H1 (cell line): ENCODE results near the gene VIPR2. TPM values are rescaled to one million over a fixed set of nuclear protein-coding genes. Genes with fewer than 3 reads are reported as not detected.
"Not testable (repeated sequence)": the region's sequence is repeated elsewhere in the genome, so short reads cannot be mapped to it uniquely, and the experiment has no call there.

Experiments
- CTCF ChIA-PET: fragments of 300-600 bp; sonication (Branson Sonifier 250); formaldehyde crosslinking; loops from one replicate; lab custom pipeline; 2021; ENCODE audit not compliant: partially characterized antibody; lab: Charles Lee
- POLR2A ChIA-PET: fragments of 300-600 bp; sonication (Branson Sonifier 250); formaldehyde crosslinking; loops from one replicate; lab custom pipeline; 2021; ENCODE audit warnings: inconsistent platforms; ENCODE audit not compliant: partially characterized antibody; lab: Charles Lee
- DNase-seq, 2 experiments: peaks; one replicate each; pipeline versions ENCODE4 v3.0.0 to v3.0.0-alpha.2; 2010 to 2022; ENCODE audit warnings: low spot score in 2 of 2, low read depth in 1 of 2, mixed read lengths in 1 of 2
- FAIRE-seq: peaks from 2 replicates; lab custom pipeline; 2011; peaks lifted over from hg19 to GRCh38; lab: Jason Lieb, UNC
- H2AFZ ChIP-seq: 2 replicates; pipeline ENCODE4 v1.8.1; 2012; ENCODE audit warnings: low read length, inconsistent platforms
- H2AK5ac ChIP-seq: 2 replicates; pipeline ENCODE4 v1.6.1; 2013; ENCODE audit warnings: low read depth, low read length
- H2BK120ac ChIP-seq: replicated peaks from 2 replicates; pipeline ENCODE3; 2013; ENCODE audit warnings: low read depth, low read length, inconsistent platforms
- H2BK12ac ChIP-seq: 2 replicates; pipeline ENCODE4 v1.6.1; 2013; ENCODE audit warnings: low read depth, low read length
- H2BK15ac ChIP-seq: 2 replicates; pipeline ENCODE4 v1.6.1; 2013; ENCODE audit warnings: low read length
- H2BK20ac ChIP-seq: 2 replicates; pipeline ENCODE4 v1.6.1; 2013; ENCODE audit warnings: low read length
- H2BK5ac ChIP-seq: 2 replicates; pipeline ENCODE4 v1.6.1; 2013; ENCODE audit warnings: low read depth, low read length
- H3K14ac ChIP-seq: 2 replicates; pipeline ENCODE4 v1.6.1; 2013; ENCODE audit warnings: inconsistent platforms; ENCODE audit not compliant: insufficient read length
- H3K18ac ChIP-seq: 2 replicates; pipeline ENCODE4 v1.6.1; 2013; ENCODE audit warnings: low read length; ENCODE audit errors: extremely low read depth
- H3K23ac ChIP-seq: 2 replicates; pipeline ENCODE4 v1.6.1; 2013; ENCODE audit warnings: inconsistent platforms; ENCODE audit not compliant: insufficient read length
- H3K23me2 ChIP-seq: 2 replicates; pipeline ENCODE4 v1.6.1; 2013; ENCODE audit warnings: low read depth, low read length
- H3K27ac ChIP-seq: 2 replicates; pipeline ENCODE4 v1.6.1; 2011; ENCODE audit warnings: low read depth, low read length, inconsistent platforms
- H3K27me3 ChIP-seq, 4 experiments: replicated peaks in 1 of 4; 1 replicate in 1 of 4; 2 replicates in 3 of 4; pipeline versions ENCODE4 v1.6.1 to v1.8.1; 2011 to 2013; ENCODE audit warnings: low read length in 3 of 4, mild to moderate bottlenecking in 3 of 4, inconsistent platforms in 2 of 4, mixed read lengths in 2 of 4, moderate library complexity in 1 of 4; ENCODE audit not compliant: control insufficient read depth in 3 of 4, insufficient read depth in 3 of 4; ENCODE audit errors: extremely low read depth in 1 of 4
- H3K36me3 ChIP-seq, 4 experiments: 2 replicates each; pipeline versions ENCODE4 v1.6.1 to v1.8.1; 2011 to 2013; ENCODE audit warnings: mild to moderate bottlenecking in 4 of 4, low read length in 3 of 4, moderate library complexity in 2 of 4, control low read depth in 1 of 4, inconsistent platforms in 1 of 4; ENCODE audit not compliant: insufficient read depth in 4 of 4, control insufficient read depth in 2 of 4
- H3K4ac ChIP-seq: replicated peaks from 2 replicates; pipeline ENCODE3; 2013; ENCODE audit warnings: low read length, low read depth, mixed read lengths, inconsistent platforms; ENCODE audit not compliant: insufficient read length
- H3K4me1 ChIP-seq, 4 experiments: replicated peaks in 1 of 4; 1 replicate in 1 of 4; 2 replicates in 3 of 4; pipeline versions ENCODE4 v1.6.1 to v1.8.1; 2011 to 2013; ENCODE audit warnings: low read length in 3 of 4, inconsistent platforms in 2 of 4, mixed read lengths in 1 of 4; ENCODE audit not compliant: insufficient read depth in 4 of 4, control insufficient read depth in 3 of 4
- H3K4me2 ChIP-seq, 2 experiments: 2 replicates each; pipeline versions ENCODE4 v1.6.1 to v1.8.1; 2011 to 2013; ENCODE audit warnings: low read depth in 2 of 2, low read length in 2 of 2, control low read depth in 1 of 2, inconsistent platforms in 1 of 2, mild to moderate bottlenecking in 1 of 2; ENCODE audit not compliant: insufficient read depth in 1 of 2
- H3K4me3 ChIP-seq, 4 experiments: fragments of 200-600, 300-600 bp in 1 of 4; sonication (generic), shearing (Covaris generic), sonication (Bioruptor Twin) in 1 of 4; 2 replicates each; pipeline versions ENCODE4 v1.5.1 to v1.8.1; 2011 to 2016; ENCODE audit warnings: low read length in 4 of 4, low read depth in 3 of 4, control low read depth in 2 of 4, inconsistent platforms in 2 of 4, mild to moderate bottlenecking in 2 of 4, mixed read lengths in 1 of 4, moderate library complexity in 1 of 4; ENCODE audit not compliant: insufficient read depth in 2 of 4; ENCODE audit errors: extremely low read depth in 1 of 4
- H3K56ac ChIP-seq: replicated peaks from 2 replicates; pipeline ENCODE3; 2013; ENCODE audit warnings: low read depth, mild to moderate bottlenecking, mixed read lengths, low read length, inconsistent platforms; ENCODE audit not compliant: insufficient read length
- H3K79me1 ChIP-seq: 2 replicates; pipeline ENCODE4 v1.6.1; 2013; ENCODE audit warnings: low read depth, low read length, control low read depth
- H3K79me2 ChIP-seq, 2 experiments: 2 replicates each; pipeline versions ENCODE4 v1.6.1 to v1.8.1; 2012 to 2013; ENCODE audit warnings: low read length in 2 of 2, mild to moderate bottlenecking in 2 of 2, inconsistent platforms in 1 of 2; ENCODE audit not compliant: insufficient read depth in 2 of 2, control insufficient read depth in 1 of 2
- H3K9ac ChIP-seq, 4 experiments: replicated peaks in 1 of 4; 1 replicate in 1 of 4; 2 replicates in 3 of 4; pipeline versions ENCODE4 v1.6.1 to v1.8.1; 2011 to 2013; ENCODE audit warnings: low read depth in 3 of 4, low read length in 3 of 4, control low read depth in 2 of 4, mild to moderate bottlenecking in 2 of 4, moderate library complexity in 2 of 4, inconsistent platforms in 1 of 4; ENCODE audit errors: extremely low read depth in 1 of 4
- H3K9me3 ChIP-seq, 2 experiments: 2 replicates each; pipeline versions ENCODE4 v1.6.1 to v1.8.1; 2012 to 2013; ENCODE audit warnings: mild to moderate bottlenecking in 2 of 2, moderate library complexity in 2 of 2, control low read depth in 1 of 2, inconsistent platforms in 1 of 2, low read depth in 1 of 2, low read length in 1 of 2, mixed read lengths in 1 of 2; ENCODE audit not compliant: insufficient read depth in 2 of 2
- H4K20me1 ChIP-seq, 2 experiments: replicated peaks in 1 of 2; 2 replicates each; pipeline versions ENCODE3 to v1.8.1; 2011 to 2013; ENCODE audit warnings: inconsistent platforms in 2 of 2, low read length in 2 of 2, mild to moderate bottlenecking in 1 of 2; ENCODE audit not compliant: insufficient read depth in 2 of 2, control insufficient read depth in 1 of 2
- H4K5ac ChIP-seq: 2 replicates; pipeline ENCODE4 v1.6.1; 2013; ENCODE audit warnings: low read length, low read depth, mixed read lengths, inconsistent platforms; ENCODE audit not compliant: insufficient read length
- H4K8ac ChIP-seq: 2 replicates; pipeline ENCODE4 v1.8.0; 2013; ENCODE audit warnings: mild to moderate bottlenecking, moderate library complexity, low read length, inconsistent platforms; ENCODE audit not compliant: insufficient read depth; ENCODE audit errors: extremely low read depth
- H4K91ac ChIP-seq: replicated peaks from 2 replicates; pipeline ENCODE3; 2013; ENCODE audit warnings: low read length, mixed read lengths, inconsistent platforms; ENCODE audit not compliant: insufficient read length
- polyA plus RNA-seq, 7 experiments: library from polyadenylated mRNA; depleted of rRNA in 3 of 7; stranded (reverse) in 5 of 7; unstranded in 2 of 7; fragments of >200 nt in 5 of 7; fragments of 200-250 nt in 2 of 7; gene quantifications; 1 replicate in 5 of 7; 2 replicates in 1 of 7; 4 replicates in 1 of 7; pipeline versions ENCODE4 v1.2.1 to v1.2.3, GENCODE V29; 2011 to 2013; ENCODE audit warnings: missing spikeins in 2 of 7, mixed read lengths in 2 of 7
- total RNA-seq: library from RNA; stranded (reverse); fragmentation: NEBNext Ultra II Directional; extraction: Animal tissue kit (Norgen Biotek cat#: 25700); gene quantifications from 2 replicates; pipeline ENCODE4 v1.2.1, GENCODE V29; 2021

VIPR2 gene
- total and polyA plus RNA-seq, 2 of the 8 experiments (the other 6 are each of a cell fraction or from before 2014, with no cell fraction given): 2.4 to 6.3 TPM

GRCh38 chr7:159123294-159123693, 21.4 kb downstream of the VIPR2 start:
- FAIRE-seq: not testable (repeated sequence)

More at GRCh38 chr7:159123294-159123693, 21.4 kb downstream of the VIPR2 start:
- H3K23ac ChIP-seq, H3K4me1 ChIP-seq, H3K4ac ChIP-seq, H3K56ac ChIP-seq, H2BK15ac ChIP-seq, H3K9me3 ChIP-seq, H2AFZ ChIP-seq, H3K27ac ChIP-seq, H3K79me2 ChIP-seq, H2BK12ac ChIP-seq, POLR2A ChIA-PET, H4K8ac ChIP-seq, H3K79me1 ChIP-seq, H2BK5ac ChIP-seq, H2BK120ac ChIP-seq, H3K14ac ChIP-seq, H4K5ac ChIP-seq, H3K4me3 ChIP-seq, H3K9ac ChIP-seq, H3K23me2 ChIP-seq, H4K91ac ChIP-seq, H3K4me2 ChIP-seq, H4K20me1 ChIP-seq, H2AK5ac ChIP-seq, H3K18ac ChIP-seq, H2BK20ac ChIP-seq, H3K36me3 ChIP-seq, DNase-seq, H3K27me3 ChIP-seq: not testable (repeated sequence)
- CTCF ChIA-PET: interaction anchor here (1.2 to 2.3 kb wide), 3 partner anchors 8 to 146 kb away, joined by 3 to 8 read pairs (median 4); no protein-coding TSS in a partner anchor
